HG03378 (cell line): Measurements from ENCODE around the gene EGFL7.

ENCODE experiments used
- ATAC-seq: cut with Tn5 transposase; IDR thresholded peaks from one replicate; pipeline ENCODE4 v1.9.1; 2021; ENCODE audit warnings: mild to moderate bottlenecking, moderate library complexity; ENCODE audit not compliant: unreplicated experiment

The EGFL7 gene

GRCh38 chr9:136662656-136663581, at the start of gene EGFL7:
Gene EGFL7, plus strand, starts transcription at chr9:136662916. Its CDS starts 5,367 bp downstream, at chr9:136668283.
- ATAC-seq: no peak

GRCh38 chr9:136613824-136614371, 48.8 kb upstream of the EGFL7 start:
- ATAC-seq: no peak

- no peak for ATAC-seq
These were observed 48.3 kb upstream of the EGFL7 start for GRCh38 chr9:136614372-136614922.

GRCh38 chr9:136614967-136615623, 47.6 kb upstream of the EGFL7 start:
- no peak for ATAC-seq

- ATAC-seq: no peak
These were observed 46.9 kb upstream of the EGFL7 start for GRCh38 chr9:136615631-136616306.

- ATAC-seq: no peak
These were observed 46.4 kb upstream of the EGFL7 start for GRCh38 chr9:136616307-136616635.

- ATAC-seq: no peak
These were observed 45.6 kb upstream of the EGFL7 start for GRCh38 chr9:136616948-136617695.

GRCh38 chr9:136617746-136618579, 44.8 kb upstream of the EGFL7 start:
- no peak for ATAC-seq

- ATAC-seq: no peak
These were observed 43.9 kb upstream of the EGFL7 start for GRCh38 chr9:136618580-136619547.

GRCh38 chr9:136619742-136620440, 42.8 kb upstream of the EGFL7 start:
- ATAC-seq: no peak

GRCh38 chr9:136620441-136621018, 42.2 kb upstream of the EGFL7 start:
- ATAC-seq: no peak

GRCh38 chr9:136621019-136621733, 41.5 kb upstream of the EGFL7 start:
- no peak for ATAC-seq

GRCh38 chr9:136621734-136622093, 41.0 kb upstream of the EGFL7 start:
- ATAC-seq: no peak

- ATAC-seq: no peak
These were observed 40.2 kb upstream of the EGFL7 start for GRCh38 chr9:136622538-136622948.

GRCh38 chr9:136623016-136623841, 39.5 kb upstream of the EGFL7 start:
- ATAC-seq: no peak

GRCh38 chr9:136623842-136624183, 38.9 kb upstream of the EGFL7 start:
- ATAC-seq: no peak
